Measurements from ENCODE around the gene PGAP3.

The PGAP3 gene

GRCh38 chr17:39666601-39667261 lies 21.1 kb downstream of the PGAP3 start:
- DNase-seq, result peak; percentile 51 to 58

DNA sequence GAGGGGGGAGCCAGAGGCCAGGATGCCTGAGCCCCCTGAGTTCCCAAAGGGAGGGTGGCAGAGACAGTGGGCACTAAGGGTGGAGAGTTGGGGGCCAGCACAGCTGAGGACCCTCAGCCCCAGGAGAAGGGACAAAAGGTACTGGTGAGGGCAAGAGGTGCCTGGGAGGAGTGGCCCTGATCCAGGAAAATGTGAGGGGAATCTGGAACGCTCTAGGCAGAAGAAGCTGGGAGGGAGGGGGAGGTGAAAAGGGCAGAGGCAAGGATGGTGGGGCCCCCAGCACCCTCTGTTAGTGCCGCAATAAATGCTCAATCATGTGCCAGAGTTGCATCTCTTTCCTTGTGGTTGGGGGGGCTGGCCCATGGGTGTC lies 21.6 kb downstream of the PGAP3 start:
- DNase-seq, result no peak
- no peak for TF ChIP-seq POLR2A (IDR thresholded peaks at IDR 0.05; ENCODE audit: low read length)
- no peak for TF ChIP-seq GATA1 (IDR thresholded peaks at IDR 0.05; ENCODE audit: low read depth, low read length)

More at GRCh38 chr17:39666601-39667261, 21.1 kb downstream of the PGAP3 start:
- TF ChIP-seq POLR2A (IDR thresholded peaks at IDR 0.05; ENCODE audit: low read length) (no peak), GATA1 (IDR thresholded peaks at IDR 0.05; ENCODE audit: low read depth, low read length) (no peak)

DNA sequence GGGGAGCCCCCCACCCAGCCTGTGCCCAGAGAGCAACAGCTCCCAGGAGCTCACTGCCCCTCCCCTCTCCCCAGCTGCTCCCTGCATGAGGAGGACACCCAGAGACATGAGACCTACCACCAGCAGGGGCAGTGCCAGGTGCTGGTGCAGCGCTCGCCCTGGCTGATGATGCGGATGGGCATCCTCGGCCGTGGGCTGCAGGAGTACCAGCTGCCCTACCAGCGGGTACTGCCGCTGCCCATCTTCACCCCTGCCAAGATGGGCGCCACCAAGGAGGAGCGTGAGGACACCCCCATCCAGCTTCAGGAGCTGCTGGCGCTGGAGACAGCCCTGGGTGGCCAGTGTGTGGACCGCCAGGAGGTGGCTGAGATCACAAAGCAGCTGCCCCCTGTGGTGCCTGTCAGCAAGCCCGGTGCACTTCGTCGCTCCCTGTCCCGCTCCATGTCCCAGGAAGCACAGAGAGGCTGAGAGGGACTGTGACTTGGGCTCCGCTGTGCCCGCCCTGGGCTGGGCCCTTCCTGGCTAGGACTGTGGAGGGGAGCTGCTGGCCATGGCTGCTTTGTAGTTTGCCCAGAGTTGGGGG lies 22.1 kb downstream of the PGAP3 start:
- peak in 1 of 2 experiments; percentile 22 for DNase-seq
- no peak for TF ChIP-seq GATA1 (IDR thresholded peaks at IDR 0.05; ENCODE audit: low read depth, low read length)
- TF ChIP-seq POLR2A (IDR thresholded peaks at IDR 0.05; ENCODE audit: low read length), result no peak

DNA sequence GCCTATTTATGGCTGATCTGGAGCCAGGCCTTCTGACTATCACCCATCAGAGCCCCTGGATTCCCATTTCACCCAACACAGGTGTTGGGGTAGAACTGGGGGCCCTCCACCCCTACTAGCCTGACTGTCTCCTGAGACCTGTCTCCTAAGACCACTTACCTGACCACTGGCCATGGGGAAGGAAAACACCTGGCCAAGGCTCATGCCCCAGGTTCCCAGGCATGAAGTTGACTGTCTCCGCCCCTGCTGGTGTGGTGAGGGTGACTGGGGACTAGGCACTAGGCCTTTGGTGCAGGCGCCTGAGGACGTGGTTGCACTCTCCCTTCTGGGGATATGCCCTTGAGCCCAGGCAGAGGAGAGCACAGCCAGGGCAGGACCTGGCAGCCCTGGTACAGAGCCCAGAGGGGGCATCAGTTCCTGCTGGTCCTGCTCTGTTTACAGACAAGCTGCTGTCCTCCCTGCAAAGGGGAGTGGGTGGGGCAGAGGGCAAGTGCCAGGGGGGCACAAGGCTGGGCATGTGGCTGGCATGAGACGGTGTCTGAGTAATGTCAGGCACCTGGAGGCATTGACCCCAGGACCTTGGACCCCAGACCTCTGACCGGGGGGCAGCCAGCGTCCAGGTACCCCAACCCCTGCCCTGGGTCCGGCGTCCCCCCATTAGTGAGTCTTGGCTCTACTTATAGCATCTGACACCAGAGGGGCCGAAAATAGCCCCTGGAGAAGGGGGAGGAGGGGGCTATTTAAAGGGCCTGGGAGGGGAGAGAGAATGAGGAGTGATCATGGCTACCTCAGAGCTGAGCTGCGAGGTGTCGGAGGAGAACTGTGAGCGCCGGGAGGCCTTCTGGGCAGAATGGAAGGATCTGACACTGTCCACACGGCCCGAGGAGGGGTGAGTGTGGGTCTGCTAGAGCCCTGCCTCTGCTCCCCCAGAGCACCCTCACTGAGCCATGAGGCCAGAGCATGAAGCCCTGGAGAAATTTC lies 23.0 kb downstream of the PGAP3 start, which contains the start of gene TCAP:
TCAP (plus strand) TSS at position 769 of the 981 bp plus-strand sequence; CDS start at position 780, 11 bp downstream.
- no peak for DNase-seq
- TF ChIP-seq GATA1 (IDR thresholded peaks at IDR 0.05; ENCODE audit: low read depth, low read length) (no peak), POLR2A (IDR thresholded peaks at IDR 0.05; ENCODE audit: low read length) (no peak)

GRCh38 chr17:39663688-39664580 lies 23.9 kb downstream of the PGAP3 start:
- DNase-seq, result peak; percentile 51 to 53
- TF ChIP-seq GATA1 (IDR thresholded peaks at IDR 0.05; ENCODE audit: low read depth, low read length), result no peak
- no peak for TF ChIP-seq POLR2A (IDR thresholded peaks at IDR 0.05; ENCODE audit: low read length)

DNA sequence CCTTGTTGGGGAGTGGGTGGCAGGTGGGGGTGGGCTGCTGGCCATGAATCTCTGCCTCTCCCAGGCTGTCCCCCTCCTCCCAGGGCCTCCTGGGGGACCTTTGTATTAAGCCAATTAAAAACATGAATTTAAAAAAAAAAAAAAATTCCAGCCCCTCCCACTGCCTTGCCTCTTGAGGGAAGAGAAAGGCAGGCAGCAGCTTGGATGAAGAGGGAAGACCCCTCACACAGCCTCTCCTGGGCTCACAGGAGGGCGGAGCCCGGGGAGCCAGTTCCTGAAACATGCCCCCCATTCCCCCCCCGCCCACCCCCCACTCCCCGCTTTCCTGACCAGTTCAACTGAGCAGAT lies 24.5 kb downstream of the PGAP3 start:
- no peak for DNase-seq
- TF ChIP-seq GATA1 (IDR thresholded peaks at IDR 0.05; ENCODE audit: low read depth, low read length), result no peak
- TF ChIP-seq POLR2A (IDR thresholded peaks at IDR 0.05; ENCODE audit: low read length), result no peak

- TF ChIP-seq GATA1 (IDR thresholded peaks at IDR 0.05; ENCODE audit: low read depth, low read length) (no peak), POLR2A (IDR thresholded peaks at IDR 0.05; ENCODE audit: low read length) (no peak)
- DNase-seq, result peak in 1 of 2 experiments; percentile 19
Observed at GRCh38 chr17:39662551-39663339, 25.1 kb downstream of the PGAP3 start.

DNA sequence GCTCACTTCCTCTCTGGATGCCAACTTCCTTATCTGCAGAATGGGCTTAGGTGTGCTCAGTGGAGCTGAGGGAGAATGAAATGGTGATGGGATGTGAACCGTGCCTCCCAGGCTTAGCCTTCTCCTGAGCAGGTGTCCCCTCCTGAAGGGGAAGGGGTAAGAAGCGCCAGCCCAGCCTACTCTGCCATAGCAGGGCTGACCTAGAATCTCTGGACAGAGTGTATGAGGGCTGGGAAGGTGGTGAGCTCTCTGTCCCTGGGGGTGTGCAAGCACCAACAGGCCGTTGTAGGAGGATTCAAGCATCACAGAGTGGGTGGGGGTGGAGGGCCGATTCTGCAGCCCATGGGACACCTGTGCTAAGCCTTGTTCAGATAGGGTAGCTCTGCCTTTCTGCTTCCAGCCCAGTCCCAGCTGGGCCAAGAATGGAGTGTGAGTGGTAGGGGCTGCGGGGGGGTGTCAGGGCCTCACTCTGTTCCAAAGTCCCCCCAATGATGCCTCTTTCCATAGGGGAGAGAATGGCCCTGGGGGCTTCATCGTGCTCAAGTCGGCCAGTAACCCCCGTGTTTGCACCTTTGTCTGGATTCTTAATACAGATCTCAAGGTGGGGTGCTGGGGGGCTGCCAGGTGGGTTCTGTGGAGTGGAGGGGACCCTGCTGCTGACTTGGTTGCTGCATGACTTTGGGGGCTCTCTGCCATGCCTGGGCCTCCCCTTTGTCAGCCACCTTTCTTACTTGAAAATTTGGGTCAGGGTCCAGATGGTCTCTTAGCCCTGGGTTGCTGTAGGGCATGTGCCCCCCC lies 25.9 kb downstream of the PGAP3 start:
- TF ChIP-seq POLR2A (IDR thresholded peaks at IDR 0.05; ENCODE audit: low read length), result no peak
- TF ChIP-seq GATA1 (IDR thresholded peaks at IDR 0.05; ENCODE audit: low read depth, low read length), result no peak
- DNase-seq, result no peak

DNA sequence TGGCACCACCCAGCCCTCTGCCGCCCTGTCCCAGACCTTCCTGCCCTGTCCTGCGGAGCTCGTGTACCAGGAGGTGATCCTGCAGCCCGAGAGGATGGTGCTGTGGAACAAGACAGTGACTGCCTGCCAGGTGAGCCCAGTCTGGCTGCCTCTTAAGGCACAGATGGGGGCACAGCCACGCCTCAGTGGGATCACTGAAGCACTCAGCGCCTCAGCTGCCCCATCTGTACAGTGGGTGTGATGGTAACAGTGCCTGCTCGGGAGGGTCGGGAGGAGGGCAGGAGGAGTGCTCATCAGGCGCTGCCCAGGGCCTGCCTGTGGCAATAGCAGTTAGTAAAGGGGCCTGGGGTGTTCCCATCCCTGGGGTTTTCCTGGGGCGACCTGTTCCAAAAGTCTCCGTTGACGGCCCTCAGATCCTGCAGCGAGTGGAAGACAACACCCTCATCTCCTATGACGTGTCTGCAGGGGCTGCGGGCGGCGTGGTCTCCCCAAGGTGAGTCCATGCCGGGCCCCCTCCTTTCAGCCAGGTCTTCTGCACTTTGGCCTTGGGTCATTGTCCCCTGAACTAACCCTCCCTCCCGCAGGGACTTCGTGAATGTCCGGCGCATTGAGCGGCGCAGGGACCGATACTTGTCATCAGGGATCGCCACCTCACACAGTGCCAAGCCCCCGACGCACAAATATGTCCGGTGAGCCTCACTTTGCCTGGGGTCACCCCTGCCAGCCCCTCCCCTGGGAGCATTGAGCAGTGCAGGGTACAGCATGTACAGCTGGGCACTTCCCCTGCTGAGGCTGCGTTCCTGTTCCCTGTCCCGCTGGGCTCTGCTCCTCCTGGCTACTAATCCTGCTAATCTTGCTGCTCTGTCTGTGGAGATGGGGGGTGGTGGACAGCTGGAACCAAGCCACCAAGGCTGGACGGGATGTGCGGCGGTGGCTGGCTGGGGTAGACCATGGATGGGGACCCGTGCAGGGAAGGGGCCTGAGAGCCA lies 27.2 kb downstream of the PGAP3 start:
- TF ChIP-seq POLR2A (IDR thresholded peaks at IDR 0.05; ENCODE audit: low read length) (no peak), GATA1 (IDR thresholded peaks at IDR 0.05; ENCODE audit: low read depth, low read length) (no peak)
- no peak for DNase-seq

- TF ChIP-seq GATA1 (IDR thresholded peaks at IDR 0.05; ENCODE audit: low read depth, low read length) (no peak), POLR2A (IDR thresholded peaks at IDR 0.05; ENCODE audit: low read length) (no peak)
- DNase-seq, result no peak
Observed at GRCh38 chr17:39660011-39660360, 27.9 kb downstream of the PGAP3 start.
